Large intestine (tissue), 3 donors: Measurements from ENCODE around the gene UBA52. TPM values are rescaled to one million over a fixed set of nuclear protein-coding genes. Genes with fewer than 3 reads are reported as not detected.
"Not testable (repeated sequence)": the region's sequence is repeated elsewhere in the genome, so short reads cannot be mapped to it uniquely, and the experiment has no call there.

Experiments
- DNase-seq, 2 donors: peaks; one replicate each; pipeline versions ENCODE4 v3.0.0 to v3.0.0-alpha.2; 2013
- H3K27ac ChIP-seq: one replicate; pipeline ENCODE4 v1.5.1; 2013; ENCODE audit warnings: low read length
- H3K27me3 ChIP-seq: 2 replicates; pipeline ENCODE4 v1.6.1; 2013; ENCODE audit warnings: low read length; ENCODE audit not compliant: control insufficient read depth, insufficient read depth
- H3K36me3 ChIP-seq: 2 replicates; pipeline ENCODE4 v1.6.1; 2013; ENCODE audit warnings: low read length; ENCODE audit not compliant: control insufficient read depth, insufficient read depth
- H3K4me1 ChIP-seq: one replicate; pipeline ENCODE4 v1.6.1; 2013; ENCODE audit warnings: low read length; ENCODE audit not compliant: control insufficient read depth, insufficient read depth
- H3K4me3 ChIP-seq: one replicate; pipeline ENCODE4 v1.5.1; 2013; ENCODE audit warnings: low read length
- H3K9me3 ChIP-seq: one replicate; pipeline ENCODE4 v1.6.1; 2013; ENCODE audit warnings: mild to moderate bottlenecking, low read depth, low read length, moderate library complexity; ENCODE audit not compliant: control insufficient read depth
- WGBS: methylation state at CpG from one replicate; pipeline ENCODE4 v1.1.5; 2013; ENCODE audit warnings: low lambda C conversion rate; ENCODE audit not compliant: insufficient coverage; 5-methylcytosine and 5-hydroxymethylcytosine counted together
- polyA plus RNA-seq: library from polyadenylated mRNA; unstranded; fragments of 120-200 nt; gene quantifications from one replicate; pipeline ENCODE4 v1.2.1, GENCODE V29; 2013

The UBA52 gene
- polyA plus RNA-seq, 1 donor: 901 TPM

DNA sequence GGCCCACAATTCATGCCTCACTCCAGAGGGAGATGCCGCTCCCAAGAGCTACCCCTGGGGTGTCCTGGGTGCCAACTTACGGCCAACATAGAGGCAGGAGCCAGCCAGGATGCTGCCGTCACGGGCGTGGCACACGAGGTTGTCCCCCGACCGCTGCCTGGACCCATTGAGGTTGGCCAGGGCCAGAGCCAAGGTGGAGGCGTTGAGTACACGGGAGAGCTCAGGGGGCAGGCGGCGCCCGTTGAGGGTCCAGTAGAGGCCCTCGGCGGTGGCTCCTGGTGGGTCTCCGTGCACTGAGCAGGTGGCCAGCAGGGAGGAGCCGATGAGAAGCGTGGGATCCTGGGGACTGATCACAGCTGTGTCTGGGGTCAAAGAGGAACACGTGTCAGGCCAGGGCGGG is 27.8 kb downstream of the UBA52 start:
- no peaks in the 10 kb centered on the region for H3K36me3 ChIP-seq
- DNase-seq: no peak
- no peak overlapping the region for H3K4me3 ChIP-seq
- no CpG with 5 or more reads among the region's 20 CpGs for WGBS
- H3K27ac ChIP-seq: no peak overlapping the region
- peaks cover 11% of the 10 kb centered on the region for H3K4me1 ChIP-seq
- H3K27me3 ChIP-seq: peaks cover 85% of the 10 kb centered on the region
- peaks cover 3% of the 10 kb centered on the region for H3K9me3 ChIP-seq

DNA sequence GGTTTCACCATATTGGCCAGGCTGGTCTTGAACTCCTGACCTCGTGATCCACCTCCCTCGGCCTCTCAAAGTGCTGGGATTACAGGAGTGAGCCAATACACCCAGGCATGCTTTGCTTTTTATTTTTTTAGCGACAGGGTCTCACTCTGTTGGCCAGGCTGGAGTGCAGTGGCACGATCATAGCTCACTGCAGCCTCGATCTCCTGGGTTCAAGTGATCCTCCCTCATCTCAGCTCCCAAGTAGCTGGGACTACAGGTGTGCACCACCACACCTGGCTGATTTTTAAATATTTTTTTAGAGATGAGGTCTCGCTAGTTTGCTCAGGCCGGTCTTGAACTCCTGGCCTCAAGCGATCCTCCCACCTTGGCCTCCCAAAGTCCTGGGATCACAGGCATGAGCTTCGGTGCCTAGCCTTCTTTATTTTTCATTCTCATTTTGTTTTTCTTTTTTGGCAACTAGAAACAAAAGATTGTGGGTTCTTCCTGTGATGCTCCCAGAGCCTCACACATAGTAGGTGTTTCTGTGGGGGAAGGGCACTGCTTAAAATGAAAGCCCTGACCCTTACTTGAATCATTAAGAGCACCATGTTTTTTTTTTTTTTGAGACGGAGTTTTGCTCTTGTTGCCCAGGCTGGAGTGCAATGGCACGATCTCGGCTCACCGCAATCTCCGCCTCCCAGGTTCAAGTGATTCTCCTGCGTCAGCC is 29.2 kb downstream of the UBA52 start:
- not testable (repeated sequence) for H3K27ac ChIP-seq, H3K36me3 ChIP-seq, H3K9me3 ChIP-seq, DNase-seq, H3K4me1 ChIP-seq, H3K4me3 ChIP-seq
- no CpG with 5 or more reads among the region's 15 CpGs for WGBS
- peaks cover 84% of the 10 kb centered on the region for H3K27me3 ChIP-seq

DNA sequence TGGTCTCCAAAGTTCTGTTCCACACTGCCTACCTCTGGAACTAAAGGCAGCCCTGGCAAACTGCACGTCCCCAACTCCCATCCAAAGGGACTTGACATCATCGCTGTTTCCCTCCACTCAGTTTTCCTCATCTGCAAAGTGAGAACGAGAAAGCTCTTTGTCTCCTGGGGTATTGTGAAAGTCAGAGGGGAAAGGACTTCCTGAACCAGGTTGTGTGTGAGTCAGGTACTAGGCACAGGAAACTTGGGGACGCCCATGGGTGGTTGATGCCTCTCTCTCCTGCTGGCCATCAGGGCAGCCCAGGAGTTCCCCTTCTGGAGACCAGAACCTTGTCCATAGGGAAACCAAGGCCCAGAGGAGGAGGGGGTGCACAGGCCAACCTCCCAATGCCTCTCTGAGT is 30.2 kb downstream of the UBA52 start:
- H3K9me3 ChIP-seq: peaks cover 6% of the 10 kb centered on the region
- no peak overlapping the region for H3K27ac ChIP-seq
- peaks cover 79% of the 10 kb centered on the region for H3K27me3 ChIP-seq
- no peaks in the 10 kb centered on the region for H3K4me1 ChIP-seq
- DNase-seq: no peak
- H3K4me3 ChIP-seq: no peak overlapping the region
- H3K36me3 ChIP-seq: no peaks in the 10 kb centered on the region
- no CpG with 5 or more reads among the region's 4 CpGs for WGBS

DNA sequence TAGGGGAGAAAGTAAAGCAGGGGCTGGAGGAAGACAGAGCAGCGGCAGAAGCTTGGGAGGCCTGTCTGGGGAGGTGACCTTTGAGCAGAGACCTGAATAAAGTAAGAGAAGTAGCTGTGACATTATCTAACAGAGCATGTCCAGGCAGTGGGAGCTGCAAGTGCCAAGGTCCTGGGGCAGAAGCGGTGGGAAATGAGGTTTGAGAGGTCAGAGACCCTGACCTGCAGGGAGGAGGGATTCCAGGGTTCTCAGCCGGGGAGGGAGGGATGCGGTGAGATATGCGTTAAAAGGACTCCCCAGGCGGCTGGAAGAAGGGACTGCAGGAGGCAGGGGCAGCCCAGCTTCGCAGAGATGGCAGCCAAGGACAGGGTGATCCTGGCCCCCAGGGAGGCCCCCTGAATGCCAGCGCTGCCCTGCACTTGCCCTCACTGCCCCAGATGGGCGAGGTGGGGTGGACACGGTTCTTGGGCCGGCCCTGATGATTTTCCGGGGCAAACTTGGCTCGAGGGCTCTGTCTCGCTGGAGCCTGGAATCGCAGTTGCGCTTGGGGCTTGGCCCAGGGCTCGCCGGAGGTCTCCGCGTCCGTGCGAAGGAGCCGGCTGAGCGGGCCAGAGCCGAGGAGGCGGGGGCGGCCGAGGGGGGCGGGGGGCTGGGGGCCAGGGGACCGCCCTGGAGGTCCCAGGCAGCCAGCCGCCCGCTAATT is 31.7 kb downstream of the UBA52 start:
- WGBS: no CpG with 5 or more reads among the region's 32 CpGs
- Histone ChIP-seq H3K9me3 (peaks cover 11% of the 10 kb centered on the region), H3K27me3 (peaks cover 80% of the 10 kb centered on the region)

DNA sequence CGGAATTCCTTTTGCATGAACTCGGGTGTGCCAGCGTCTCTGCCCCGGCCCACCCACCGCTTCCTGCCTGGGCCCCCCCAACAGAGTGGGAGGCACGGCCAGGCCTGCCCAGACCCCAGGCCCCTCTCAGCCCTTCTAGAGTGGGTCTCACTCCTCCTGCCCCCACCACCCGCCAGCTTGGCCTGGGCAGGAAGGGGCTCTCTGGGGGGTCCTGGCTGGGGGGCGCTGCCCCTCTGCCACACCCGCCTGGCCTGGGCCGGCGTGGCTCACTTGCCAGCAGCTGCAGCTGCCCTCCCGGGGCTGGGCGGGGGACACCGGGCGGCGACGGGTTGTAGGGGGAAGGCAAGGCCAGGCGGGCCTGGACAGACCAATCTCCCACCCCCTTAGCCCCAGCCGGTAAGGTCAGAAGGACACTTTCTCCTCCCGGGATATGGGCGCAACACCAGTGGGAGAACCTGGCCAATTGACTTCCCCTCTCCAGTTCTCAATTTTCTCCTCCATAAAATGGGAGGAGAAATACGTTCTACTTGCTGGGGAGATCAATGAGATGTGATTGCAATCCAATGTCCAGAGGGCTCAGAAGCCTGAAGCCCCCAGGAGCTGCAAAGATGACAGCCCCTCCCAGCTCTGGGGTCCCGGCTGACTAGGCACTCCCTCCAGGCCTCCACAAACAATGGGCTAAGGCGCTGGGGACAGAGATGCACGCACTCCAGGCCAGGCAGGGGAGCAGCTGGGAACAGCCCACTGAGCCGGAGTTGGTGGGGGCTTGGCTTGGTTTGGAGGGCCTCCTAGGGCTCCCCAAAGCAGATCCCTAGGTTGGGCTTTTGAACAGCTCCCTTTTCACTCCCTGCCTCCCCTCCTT is 32.5 kb downstream of the UBA52 start:
- DNase-seq: no peak
- Histone ChIP-seq H3K27ac (no peak overlapping the region), H3K27me3 (peaks cover 80% of the 10 kb centered on the region), H3K4me3 (no peak overlapping the region), H3K36me3 (no peaks in the 10 kb centered on the region), H3K4me1 (peaks cover 4% of the 10 kb centered on the region), H3K9me3 (peaks cover 14% of the 10 kb centered on the region)
- no CpG with 5 or more reads among the region's 26 CpGs for WGBS

More for the DNA sequence above, 31.7 kb downstream of the UBA52 start:
- Histone ChIP-seq H3K27ac (no peak overlapping the region), H3K36me3 (no peaks in the 10 kb centered on the region), H3K4me3 (no peak overlapping the region), H3K4me1 (peaks cover 4% of the 10 kb centered on the region)
- DNase-seq: no peak

DNA sequence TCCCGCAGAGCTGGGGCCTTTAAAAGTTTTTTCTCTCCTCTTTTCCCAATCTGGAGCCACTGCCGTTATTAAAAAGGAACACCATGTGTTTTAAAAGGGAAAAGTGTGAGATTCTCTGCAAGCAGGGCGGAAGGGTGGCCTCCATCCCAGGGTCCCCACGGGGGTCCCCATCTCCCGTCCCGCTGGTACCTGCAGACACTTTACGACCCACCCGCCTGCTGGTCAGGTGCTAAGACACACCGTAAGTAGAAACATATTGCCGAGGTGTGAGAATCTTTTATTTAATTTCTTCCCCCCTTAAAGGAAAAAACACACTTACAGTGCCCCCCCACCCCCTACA is 33.1 kb downstream of the UBA52 start:
- H3K36me3 ChIP-seq: no peaks in the 10 kb centered on the region
- H3K9me3 ChIP-seq: peaks cover 14% of the 10 kb centered on the region
- no peak overlapping the region for H3K4me3 ChIP-seq
- no peak for DNase-seq
- no CpG with 5 or more reads among the region's 10 CpGs for WGBS
- H3K27me3 ChIP-seq: peaks cover 80% of the 10 kb centered on the region
- H3K27ac ChIP-seq: no peak overlapping the region
- H3K4me1 ChIP-seq: peaks cover 4% of the 10 kb centered on the region

DNA sequence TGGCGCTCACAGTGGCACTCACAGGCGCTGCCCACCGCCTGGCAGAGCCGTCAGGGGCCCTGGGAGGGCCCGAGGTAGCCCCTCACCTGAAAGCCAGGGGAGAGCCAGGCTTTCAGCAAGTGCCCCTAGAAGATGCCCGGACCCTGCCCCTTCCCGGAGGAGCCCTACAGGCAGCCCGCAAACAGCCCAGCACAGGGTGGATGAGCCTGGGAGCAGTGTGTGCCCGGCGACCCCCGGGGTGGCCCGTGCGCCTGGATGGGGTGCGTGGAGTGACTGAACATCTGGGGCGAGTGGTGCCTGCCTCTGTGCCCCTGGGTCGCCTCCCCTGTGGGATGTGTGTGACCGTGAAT is 33.5 kb downstream of the UBA52 start:
- DNase-seq: no peak
- no peaks in the 10 kb centered on the region for H3K36me3 ChIP-seq
- H3K4me3 ChIP-seq: no peak overlapping the region
- peaks cover 4% of the 10 kb centered on the region for H3K4me1 ChIP-seq
- WGBS: no CpG with 5 or more reads among the region's 17 CpGs
- H3K27me3 ChIP-seq: peaks cover 82% of the 10 kb centered on the region
- peaks cover 14% of the 10 kb centered on the region for H3K9me3 ChIP-seq
- no peak overlapping the region for H3K27ac ChIP-seq

DNA sequence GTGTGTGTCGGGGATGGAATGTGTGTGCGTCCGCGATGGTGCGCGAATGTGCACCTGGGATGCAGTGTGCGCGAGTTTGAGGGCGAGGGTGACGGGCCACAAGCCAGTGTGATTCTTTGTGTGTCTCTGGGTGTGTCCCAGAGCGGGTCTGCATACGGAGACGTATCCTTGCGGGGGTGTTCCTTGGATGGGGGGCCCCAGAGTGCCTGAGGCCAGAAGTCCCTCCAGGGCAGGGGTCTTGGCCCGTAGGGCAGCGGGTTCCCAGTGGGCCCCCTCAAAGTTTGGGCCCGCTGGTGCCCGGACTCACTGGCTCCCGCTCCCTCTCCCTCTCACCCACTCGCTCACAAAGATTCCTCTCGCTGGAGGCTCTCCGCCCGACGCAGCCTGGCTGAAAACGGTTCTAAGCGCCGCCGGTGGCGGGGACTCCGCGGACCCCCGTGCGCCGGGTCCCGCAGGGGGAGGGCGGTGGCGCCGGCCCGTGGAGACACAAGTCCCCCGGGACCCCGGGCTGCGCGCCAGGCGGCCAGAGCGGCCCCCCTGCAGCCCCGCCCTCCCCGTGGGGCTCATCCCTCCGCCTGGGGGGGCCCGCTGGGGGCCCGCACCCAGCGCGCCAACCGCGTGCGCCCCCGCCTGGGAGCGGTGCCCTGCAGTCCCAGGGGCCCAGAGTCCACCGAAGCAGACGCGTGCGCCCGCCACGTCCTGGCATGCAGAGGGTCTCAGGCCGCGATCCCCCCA is 34.1 kb downstream of the UBA52 start:
- Histone ChIP-seq H3K4me1 (peaks cover 4% of the 10 kb centered on the region), H3K9me3 (peaks cover 17% of the 10 kb centered on the region), H3K4me3 (no peak overlapping the region), H3K36me3 (no peaks in the 10 kb centered on the region), H3K27ac (no peak overlapping the region), H3K27me3 (peaks cover 88% of the 10 kb centered on the region)
- no CpG with 5 or more reads among the region's 65 CpGs for WGBS
- no peak for DNase-seq

DNA sequence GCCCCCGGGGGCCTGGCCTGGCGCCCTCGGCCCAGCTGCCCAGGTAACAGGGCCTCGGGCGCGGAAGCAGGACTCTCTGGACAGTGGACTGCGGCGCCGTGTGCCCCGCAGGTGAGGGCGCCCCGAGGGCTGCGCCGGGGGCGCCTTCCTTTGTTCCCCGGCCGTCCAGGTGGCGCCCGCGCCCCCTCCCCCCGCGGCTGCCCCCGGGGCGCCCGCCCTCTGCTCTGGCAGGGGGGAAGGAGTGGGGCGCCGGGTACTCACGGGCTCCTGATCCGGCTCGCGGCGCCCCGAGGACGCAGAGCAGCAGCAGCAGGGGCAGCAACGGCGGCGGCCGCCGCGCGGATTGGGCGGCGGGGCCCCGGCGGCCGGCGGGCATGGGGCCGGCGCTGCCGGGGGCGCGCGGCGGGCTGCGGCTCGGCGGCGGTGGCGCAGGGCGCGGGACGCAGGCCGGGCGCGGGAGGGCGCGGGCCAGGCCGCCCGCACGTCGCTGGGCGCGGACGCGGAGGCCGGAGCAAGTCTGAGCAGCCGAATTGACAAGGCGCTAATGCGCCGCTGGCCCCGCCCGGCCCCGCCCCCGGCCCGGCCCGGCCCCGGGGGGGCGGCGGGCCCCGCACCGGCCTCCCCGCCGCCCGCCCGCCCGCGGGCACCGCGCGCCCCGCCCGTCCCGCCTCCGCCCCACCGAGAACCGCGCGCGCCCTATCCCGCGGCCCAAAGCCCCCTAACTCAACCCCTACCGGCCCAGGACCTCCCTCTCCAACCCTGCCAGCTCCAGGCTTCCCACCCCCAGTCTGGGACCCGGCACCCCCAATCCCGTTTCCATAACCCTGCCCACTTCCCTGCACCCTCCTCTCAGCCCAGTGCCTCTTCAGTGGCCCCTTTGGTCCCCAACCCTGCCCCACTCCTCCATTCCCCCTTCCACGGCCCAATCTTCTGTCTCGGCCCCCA is 34.9 kb downstream of the UBA52 start, which contains the start of gene CRLF1:
Gene CRLF1, minus strand, starts transcription at position 519 of the 945 bp plus-strand sequence. Its CDS starts 143 bp downstream, at position 376.
- no CpG with 5 or more reads among the region's 116 CpGs for WGBS
- Histone ChIP-seq H3K9me3 (peaks cover 17% of the 10 kb centered on the region), H3K27ac (no peak within 1 kb of the TSS), H3K36me3 (no peaks in the 10 kb centered on the region), H3K27me3 (peaks cover 93% of the 10 kb centered on the region), H3K4me3 (no peak within 1 kb of the TSS), H3K4me1 (peaks cover 10% of the 10 kb centered on the region)
- DNase-seq: no peak
